PC-9 (cell line): Measurements from ENCODE around the gene EXOG. TPM values are rescaled to one million over a fixed set of nuclear protein-coding genes. Genes with fewer than 3 reads are reported as not detected.

Source experiments
- BruUV-seq: library from RNA; stranded (reverse); fragments of 400-500 nt; replicated peaks from 2 replicates; lab custom pipeline; 2021; lab: Mats Ljungman, UMichigan
- CTCF ChIA-PET: fragments of 300-600 bp; sonication (Branson Sonifier 250); formaldehyde crosslinking; loops from one replicate; lab custom pipeline; 2022; ENCODE audit warnings: antibody characterized with exemption; lab: Charles Lee
- POLR2A ChIA-PET: fragments of 300-600 bp; sonication (Branson Sonifier 250); formaldehyde crosslinking; loops from one replicate; lab custom pipeline; 2022; ENCODE audit warnings: antibody characterized with exemption; ENCODE audit not compliant: unreplicated experiment; lab: Charles Lee
- DNase-seq, 2 experiments: peaks; one replicate each; pipeline versions ENCODE4 v3.0.0 to v3.0.0-alpha.2; 2015 to 2022; ENCODE audit warnings: mixed read lengths in 1 of 2
- H2AFZ ChIP-seq: fragments of 200-600 bp; sonication (generic); 2 replicates; pipeline ENCODE4 v1.8.1; 2017; ENCODE audit warnings: antibody characterized with exemption
- H3F3A ChIP-seq: fragments of 200-600 bp; sonication (generic); 2 replicates; pipeline ENCODE4 v1.8.1; 2017; ENCODE audit warnings: antibody characterized with exemption, mild to moderate bottlenecking, low read depth; ENCODE audit not compliant: insufficient read depth
- H3K27ac ChIP-seq: fragments of 200-600 bp; sonication (generic); 2 replicates; pipeline ENCODE4 v1.6.1; 2016; ENCODE audit warnings: mixed run types
- H3K27me3 ChIP-seq: fragments of 200-600 bp; sonication (generic); 2 replicates; pipeline ENCODE4 v1.6.1; 2016; ENCODE audit warnings: low read depth, mixed run types; ENCODE audit not compliant: insufficient read depth
- H3K36me3 ChIP-seq: fragments of 200-600 bp; sonication (generic); 2 replicates; pipeline ENCODE4 v1.6.1; 2016; ENCODE audit warnings: low read depth, mixed run types
- H3K4me1 ChIP-seq: fragments of 200-600 bp; sonication (generic); replicated peaks from 2 replicates; pipeline ENCODE4 v1.6.1; 2016; ENCODE audit warnings: mixed run types; ENCODE audit not compliant: insufficient read depth
- H3K4me2 ChIP-seq: fragments of 200-600 bp; sonication (generic); 2 replicates; pipeline ENCODE4 v1.6.1; 2017; ENCODE audit warnings: mixed run types
- H3K4me3 ChIP-seq: fragments of 200-600 bp; sonication (generic); 2 replicates; pipeline ENCODE4 v1.6.1; 2016; ENCODE audit warnings: mixed run types
- H3K79me2 ChIP-seq: fragments of 200-600 bp; sonication (generic); 2 replicates; pipeline ENCODE4 v1.6.1; 2017; ENCODE audit warnings: low read depth, mixed run types
- H3K9me2 ChIP-seq: fragments of 200-600 bp; sonication (generic); 2 replicates; pipeline ENCODE4 v1.8.1; 2017; ENCODE audit warnings: mild to moderate bottlenecking; ENCODE audit not compliant: insufficient read depth
- H3K9me3 ChIP-seq: fragments of 200-600 bp; sonication (generic); 2 replicates; pipeline ENCODE4 v1.8.1; 2016; ENCODE audit warnings: low read depth; ENCODE audit not compliant: insufficient read depth
- H4K20me1 ChIP-seq: fragments of 200-600 bp; sonication (generic); 2 replicates; pipeline ENCODE4 v1.8.1; 2017; ENCODE audit not compliant: insufficient read depth
- EZH2 ChIP-seq: fragments of 200-600 bp; sonication (generic); IDR thresholded peaks from 2 replicates; pipeline ENCODE4 v1.8.0; 2017; ENCODE audit warnings: antibody characterized with exemption, low read depth
- intact Hi-C: fragments of 100-400 bp; cut with micrococcal nuclease; formaldehyde crosslinking; loops from one replicate; pipeline ENCODE4 v1.10.0; 2022; ENCODE audit not compliant: unreplicated experiment
- total RNA-seq: library from RNA; stranded (reverse); gene quantifications from 2 replicates; pipeline ENCODE4 v1.2.3, GENCODE V29; 2021
- TF ChIP-seq, protein P1 (sequence below): fragments of 200-600 bp; sonication (generic); conservative IDR thresholded peaks from 2 replicates; pipeline ENCODE4 v1.6.1; 2017; ENCODE audit warnings: mixed run types, antibody characterized with exemption, mild to moderate bottlenecking, moderate library complexity

Gene EXOG
- total RNA-seq, 1 experiment from 2014 or later, result 7.5 TPM

DNA sequence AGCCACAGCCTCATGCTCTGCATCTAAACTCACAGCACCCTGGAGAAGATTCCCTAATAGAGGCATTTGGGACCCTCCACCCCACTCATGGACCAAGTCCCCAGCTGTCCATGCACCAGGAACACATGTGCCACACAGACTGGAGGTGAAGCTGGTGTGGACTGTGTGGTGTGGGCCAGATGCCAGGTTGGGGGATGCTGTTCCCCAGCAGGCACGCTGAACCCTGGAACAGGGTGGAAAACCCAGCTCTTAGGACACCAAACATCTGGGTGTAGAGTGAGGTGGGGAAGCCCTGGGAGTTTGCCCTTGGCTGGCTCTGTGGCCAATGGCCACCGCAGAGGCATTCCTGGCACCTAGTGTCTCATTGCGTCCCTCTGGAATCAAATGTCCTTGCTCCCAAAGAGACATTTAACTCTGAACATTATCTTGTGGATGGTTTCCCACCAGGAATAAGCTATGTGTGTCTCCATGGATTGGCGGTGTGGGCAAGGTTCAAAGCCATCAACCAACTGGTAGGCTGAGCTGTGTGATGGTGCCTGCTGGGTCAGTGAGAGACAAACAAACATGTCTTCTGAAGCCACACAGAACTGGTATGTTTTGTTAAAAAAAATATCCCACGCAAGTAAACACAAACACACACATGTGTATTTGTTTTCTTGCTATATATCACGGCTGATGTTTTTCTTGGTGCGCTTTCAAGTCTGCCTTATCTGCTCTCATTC, 65.0 kb downstream of the EXOG start:
- CTCF ChIA-PET, result no interaction called here
- H3K27ac ChIP-seq, result no peak overlapping the region
- H3K4me3 ChIP-seq, result no peak overlapping the region
- H3K9me3 ChIP-seq, result no peaks in the 10 kb centered on the region
- no peaks in the 10 kb centered on the region for H3F3A ChIP-seq
- POLR2A ChIA-PET, result no interaction called here
- H4K20me1 ChIP-seq, result no peaks in the 10 kb centered on the region
- TF ChIP-seq, protein P1, sequence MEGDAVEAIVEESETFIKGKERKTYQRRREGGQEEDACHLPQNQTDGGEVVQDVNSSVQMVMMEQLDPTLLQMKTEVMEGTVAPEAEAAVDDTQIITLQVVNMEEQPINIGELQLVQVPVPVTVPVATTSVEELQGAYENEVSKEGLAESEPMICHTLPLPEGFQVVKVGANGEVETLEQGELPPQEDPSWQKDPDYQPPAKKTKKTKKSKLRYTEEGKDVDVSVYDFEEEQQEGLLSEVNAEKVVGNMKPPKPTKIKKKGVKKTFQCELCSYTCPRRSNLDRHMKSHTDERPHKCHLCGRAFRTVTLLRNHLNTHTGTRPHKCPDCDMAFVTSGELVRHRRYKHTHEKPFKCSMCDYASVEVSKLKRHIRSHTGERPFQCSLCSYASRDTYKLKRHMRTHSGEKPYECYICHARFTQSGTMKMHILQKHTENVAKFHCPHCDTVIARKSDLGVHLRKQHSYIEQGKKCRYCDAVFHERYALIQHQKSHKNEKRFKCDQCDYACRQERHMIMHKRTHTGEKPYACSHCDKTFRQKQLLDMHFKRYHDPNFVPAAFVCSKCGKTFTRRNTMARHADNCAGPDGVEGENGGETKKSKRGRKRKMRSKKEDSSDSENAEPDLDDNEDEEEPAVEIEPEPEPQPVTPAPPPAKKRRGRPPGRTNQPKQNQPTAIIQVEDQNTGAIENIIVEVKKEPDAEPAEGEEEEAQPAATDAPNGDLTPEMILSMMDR, result no peak
- TF ChIP-seq EZH2, result no peak
- no peak overlapping the region for H2AFZ ChIP-seq
- no peak for DNase-seq
- no peaks in the 10 kb centered on the region for H3K4me1 ChIP-seq
- H3K4me2 ChIP-seq, result no peak overlapping the region
- BruUV-seq, result no TSS peak
- no peaks in the 10 kb centered on the region for H3K9me2 ChIP-seq
- no peaks in the 10 kb centered on the region for H3K79me2 ChIP-seq
- peaks cover 11% of the 10 kb centered on the region for H3K27me3 ChIP-seq
- H3K36me3 ChIP-seq, result no peaks in the 10 kb centered on the region
- intact Hi-C loops, result no loop called here

DNA sequence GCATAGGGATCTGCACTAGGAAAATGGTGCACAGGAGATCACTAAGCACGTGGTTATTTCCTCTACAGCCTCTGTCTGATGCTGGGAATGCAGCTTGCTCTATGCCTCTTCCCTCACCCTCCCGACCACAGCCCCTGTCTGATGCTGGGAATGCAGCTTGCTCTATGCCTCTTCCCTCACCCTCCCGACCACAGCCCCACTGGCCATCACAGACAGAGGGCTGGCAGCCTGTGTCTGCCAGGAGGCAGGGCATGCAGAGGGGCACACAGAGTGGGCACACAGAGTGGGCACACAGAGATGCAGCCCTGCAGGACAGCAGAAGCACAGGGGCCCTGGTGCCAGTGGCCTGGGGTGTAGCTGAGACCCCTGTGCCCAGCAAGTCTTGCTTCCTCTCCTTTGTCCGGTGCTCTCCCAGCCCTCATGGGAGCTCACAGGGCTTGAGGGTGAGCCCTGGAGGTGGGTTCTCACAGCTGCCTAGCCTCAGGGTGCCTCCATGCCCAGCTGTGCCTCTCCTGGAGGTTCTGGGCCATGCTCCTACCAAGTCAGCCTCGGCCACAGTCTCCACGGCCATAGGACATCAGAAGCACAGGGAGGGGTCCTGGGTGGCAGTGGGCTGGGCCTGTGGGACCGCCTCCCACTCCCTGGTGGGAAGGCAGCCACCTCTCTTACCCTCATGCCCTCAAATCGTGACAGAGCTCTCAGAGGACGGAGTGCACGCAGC, 65.8 kb downstream of the EXOG start:
- Histone ChIP-seq H3K27ac (no peak overlapping the region), H3K27me3 (peaks cover 11% of the 10 kb centered on the region), H3F3A (no peaks in the 10 kb centered on the region), H3K4me1 (no peaks in the 10 kb centered on the region), H3K36me3 (no peaks in the 10 kb centered on the region), H3K79me2 (no peaks in the 10 kb centered on the region), H4K20me1 (no peaks in the 10 kb centered on the region), H3K4me3 (no peak overlapping the region), H3K4me2 (no peak overlapping the region), H3K9me3 (no peaks in the 10 kb centered on the region), H3K9me2 (no peaks in the 10 kb centered on the region), H2AFZ (no peak overlapping the region)
- intact Hi-C loops, result no loop called here
- POLR2A ChIA-PET, result no interaction called here
- TF ChIP-seq, protein P1, result no peak
- no peak for TF ChIP-seq EZH2
- DNase-seq, result no peak
- no TSS peak for BruUV-seq
- CTCF ChIA-PET, result no interaction called here

DNA sequence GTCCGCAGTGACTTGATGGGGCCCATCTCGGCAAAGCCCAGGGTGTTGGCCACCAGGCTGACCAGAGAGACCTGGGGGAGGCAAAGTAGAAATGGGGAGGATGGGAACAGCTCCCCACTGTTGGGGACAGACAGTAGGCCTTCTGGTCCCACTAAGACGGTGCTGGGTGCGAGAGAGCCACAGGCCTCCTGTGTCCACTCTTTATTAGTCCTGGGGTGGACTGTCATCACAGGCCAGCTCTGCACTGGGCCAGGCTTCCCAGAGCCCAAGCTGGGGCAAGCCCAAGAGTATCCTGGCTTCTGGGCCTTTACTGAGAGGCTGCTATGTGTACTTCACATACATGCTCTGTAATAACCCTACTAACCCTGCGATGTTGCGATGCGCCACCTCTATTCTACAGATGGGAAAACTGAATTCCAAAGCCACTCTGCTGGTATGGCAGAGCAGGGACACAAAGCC, 66.4 kb downstream of the EXOG start:
- peaks cover 11% of the 10 kb centered on the region for H3K27me3 ChIP-seq
- H3K4me1 ChIP-seq, result no peaks in the 10 kb centered on the region
- no peak overlapping the region for H3K4me3 ChIP-seq
- H2AFZ ChIP-seq, result no peak overlapping the region
- H3K36me3 ChIP-seq, result no peaks in the 10 kb centered on the region
- POLR2A ChIA-PET, result no interaction called here
- CTCF ChIA-PET, result no interaction called here
- intact Hi-C loops, result no loop called here
- H3F3A ChIP-seq, result no peaks in the 10 kb centered on the region
- no peaks in the 10 kb centered on the region for H3K9me2 ChIP-seq
- DNase-seq, result no peak
- no peaks in the 10 kb centered on the region for H3K79me2 ChIP-seq
- no peak for TF ChIP-seq EZH2
- TF ChIP-seq, protein P1, result no peak
- no peaks in the 10 kb centered on the region for H4K20me1 ChIP-seq
- H3K27ac ChIP-seq, result no peak overlapping the region
- no peak overlapping the region for H3K4me2 ChIP-seq
- BruUV-seq, result no TSS peak
- no peaks in the 10 kb centered on the region for H3K9me3 ChIP-seq
